SHP77 (cell line): Measurements from ENCODE around the gene NCEH1.
"Not testable (repeated sequence)": the region's sequence is repeated elsewhere in the genome, so short reads cannot be mapped to it uniquely, and the experiment has no call there.

Source experiments
- DNase-seq, 2 experiments: peaks; one replicate each; lab custom pipeline; 2025; lab: John Stamatoyannopoulos, UW

Gene NCEH1

DNA sequence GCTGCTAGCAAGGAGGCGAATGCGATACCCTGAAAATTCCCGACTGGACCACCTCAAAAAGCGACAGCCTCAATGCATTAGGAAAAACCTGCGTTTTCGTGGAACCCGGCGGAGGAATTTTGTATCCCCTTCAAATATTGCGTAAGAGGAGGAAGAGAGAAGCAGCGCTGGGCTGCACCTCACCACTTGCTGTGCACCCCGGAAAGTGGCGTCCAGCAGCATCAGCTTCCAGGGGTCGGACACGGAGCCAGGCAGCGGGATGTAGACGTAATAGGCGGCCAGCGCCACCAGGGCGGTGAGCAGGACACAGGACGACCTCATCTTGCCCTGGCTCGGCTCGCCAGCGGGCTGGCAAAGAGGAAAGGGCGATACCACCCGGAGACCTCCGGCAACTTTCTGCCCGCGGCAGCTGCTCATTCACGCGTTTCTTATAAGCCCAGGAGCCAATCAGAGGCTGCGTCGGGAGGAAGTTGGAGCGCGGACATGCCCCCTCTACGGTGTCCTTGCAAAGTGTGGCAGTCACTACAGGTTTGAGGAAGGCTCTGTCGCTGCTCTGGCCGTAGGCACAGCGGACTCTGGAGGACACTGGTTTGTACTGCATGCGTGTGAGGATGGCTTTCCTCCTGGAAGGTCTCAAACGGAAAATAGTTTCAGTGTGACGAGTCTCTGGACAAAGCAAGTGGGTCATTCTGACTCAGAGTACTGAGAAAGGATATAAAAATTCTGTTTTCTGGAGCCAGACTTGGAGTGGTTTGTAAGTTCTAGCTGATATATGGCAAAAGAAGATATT lies at the start of gene NCEH1:
TSS of gene NCEH1 (minus strand) at position 404 of the 790 bp plus-strand sequence. CDS start at position 321, 83 bp downstream.
- peak; percentile 96 to 98 for DNase-seq

DNA sequence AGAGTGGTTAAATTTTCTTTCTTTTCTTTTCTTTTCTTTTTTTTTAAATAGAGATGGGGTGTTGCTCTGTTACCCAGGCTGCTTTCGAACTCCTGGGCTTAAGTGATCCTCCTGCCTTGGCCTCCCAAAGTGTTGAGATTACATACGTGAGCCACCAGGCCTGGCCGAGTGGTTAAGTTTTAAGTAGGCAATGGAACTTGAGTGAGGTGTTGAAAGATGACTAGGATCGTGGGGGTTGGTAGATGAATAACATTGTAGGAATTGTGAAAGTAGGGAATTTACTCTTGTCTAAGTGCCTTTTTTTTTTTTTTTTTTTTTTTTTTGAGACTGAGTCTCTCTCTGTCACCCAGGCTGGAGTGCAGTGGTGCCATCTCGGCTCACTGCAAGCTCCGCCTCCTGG lies 49.5 kb upstream of the NCEH1 start:
- not testable (repeated sequence) for DNase-seq

- no peak for DNase-seq
Observed at GRCh38 chr3:172753125-172753524, 42.3 kb upstream of the NCEH1 start.

- DNase-seq, result no peak
Observed at GRCh38 chr3:172752651-172753050, 41.8 kb upstream of the NCEH1 start.

GRCh38 chr3:172751175-172751704 lies 40.4 kb upstream of the NCEH1 start:
- DNase-seq, result peak in 1 of 2 experiments; percentile 9

DNA sequence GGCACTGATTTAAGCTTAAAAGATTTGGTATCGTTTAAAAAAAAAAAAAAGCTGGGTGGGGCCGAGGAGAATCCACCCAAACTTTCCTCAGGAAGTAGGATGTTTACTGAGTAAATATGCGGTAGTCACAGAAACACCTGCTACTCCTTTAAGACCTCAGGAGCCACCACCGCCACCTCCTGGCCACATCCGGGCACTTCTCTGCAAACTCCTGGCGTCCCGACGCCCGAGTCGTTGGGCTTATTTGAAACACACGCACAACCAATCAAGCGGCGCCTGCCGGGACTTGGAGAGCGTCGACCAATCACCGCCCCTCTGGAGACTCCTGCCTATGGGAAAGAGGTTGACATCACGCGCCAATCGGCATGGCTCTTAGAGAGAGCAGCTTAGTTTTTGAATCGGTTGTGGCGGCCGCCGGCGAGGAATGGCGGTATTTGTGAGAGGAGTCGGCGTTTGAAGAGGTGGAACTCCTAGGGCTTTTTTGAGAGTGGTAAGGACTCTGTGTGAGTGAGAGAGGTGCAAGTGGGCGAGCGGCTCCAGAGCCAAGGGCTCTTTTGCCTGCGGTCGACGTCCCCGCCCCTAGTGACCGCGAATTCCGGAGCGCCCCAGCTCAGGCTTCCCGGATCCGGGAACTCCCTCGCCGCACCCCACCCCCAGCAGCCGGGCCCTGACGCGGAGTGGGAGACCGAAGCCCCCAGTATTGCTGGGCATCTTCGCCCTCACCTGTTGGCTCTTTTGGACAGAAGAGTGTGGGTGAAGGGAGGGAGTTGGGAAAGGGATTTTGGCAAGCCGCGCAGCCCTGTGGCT lies 39.7 kb upstream of the NCEH1 start, which contains the start of gene ECT2:
TSS of gene ECT2 (plus strand) at position 359 of the 807 bp plus-strand sequence. CDS start 3,805 bp downstream, outside the sequence.
- peak; percentile 99 for DNase-seq

DNA sequence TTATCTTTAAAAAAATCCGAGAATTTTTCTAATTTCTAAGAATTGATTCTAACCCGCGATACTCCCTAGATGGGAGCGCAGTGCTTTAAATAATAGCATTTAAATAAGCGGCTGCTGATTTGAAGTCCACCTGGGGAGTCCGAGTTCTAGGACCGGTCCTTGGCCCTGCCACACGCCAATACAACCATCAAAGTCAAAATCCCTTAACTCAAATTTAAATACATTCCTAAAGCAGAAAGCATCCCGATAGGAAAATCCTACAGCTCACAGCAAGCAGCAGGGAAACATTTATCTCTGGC lies 39.2 kb upstream of the NCEH1 start:
- no peak for DNase-seq

GRCh38 chr3:172749230-172749965 lies 38.5 kb upstream of the NCEH1 start:
- DNase-seq, result no peak

DNA sequence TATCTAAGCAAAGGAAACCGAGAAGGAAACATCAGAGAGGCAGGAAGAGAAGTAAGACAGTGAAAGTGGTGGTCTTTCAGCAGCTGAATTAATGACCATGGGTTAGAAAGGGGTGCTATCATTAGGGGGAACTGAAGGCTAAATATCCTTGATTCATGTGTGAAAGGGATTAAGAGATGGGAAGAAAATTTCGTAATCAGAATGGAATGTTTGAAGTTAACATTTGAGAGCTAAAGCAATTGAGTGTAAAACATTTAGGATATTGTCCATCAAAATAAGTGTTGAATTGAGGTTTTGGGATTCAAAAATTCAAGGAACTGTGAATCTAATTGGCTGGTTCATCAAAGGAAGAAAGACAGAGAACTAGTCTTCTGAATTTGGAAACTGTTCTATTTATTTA lies 35.6 kb upstream of the NCEH1 start:
- DNase-seq, result no peak

GRCh38 chr3:172739462-172739861 lies 28.6 kb upstream of the NCEH1 start:
- no peak for DNase-seq

- no peak for DNase-seq
Observed at GRCh38 chr3:172735014-172735413, 24.1 kb upstream of the NCEH1 start.

GRCh38 chr3:172726380-172726779 lies 15.5 kb upstream of the NCEH1 start:
- no peak for DNase-seq

GRCh38 chr3:172722536-172723040 lies 11.7 kb upstream of the NCEH1 start:
- DNase-seq, result not testable (repeated sequence)

- DNase-seq, result no peak
Observed at GRCh38 chr3:172717493-172718088, 6.7 kb upstream of the NCEH1 start.

- DNase-seq, result no peak
Observed at GRCh38 chr3:172716476-172716875, 5.6 kb upstream of the NCEH1 start.

DNA sequence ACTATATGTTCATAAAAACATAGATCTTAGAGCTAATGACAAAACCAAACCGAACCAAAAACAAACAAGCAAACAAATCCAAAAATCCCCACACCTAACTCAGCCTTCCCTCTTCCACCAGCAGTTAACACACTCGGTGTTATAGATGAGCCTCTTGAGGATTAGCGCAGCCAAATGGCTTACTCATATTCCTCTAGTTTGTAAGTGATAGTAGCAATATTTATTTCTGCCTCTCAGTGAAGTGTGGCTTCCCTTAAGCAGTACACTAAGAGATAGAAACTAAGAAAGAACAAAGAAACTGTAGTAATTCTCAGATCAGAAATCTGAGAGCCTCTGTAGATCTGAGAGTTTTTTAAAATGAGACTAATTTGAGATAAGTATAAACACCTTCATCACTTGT lies 2.4 kb upstream of the NCEH1 start:
- DNase-seq, result no peak

GRCh38 chr3:172711454-172711795 lies 558 bp upstream of the NCEH1 start:
- DNase-seq, result peak; percentile 13 to 32

DNA sequence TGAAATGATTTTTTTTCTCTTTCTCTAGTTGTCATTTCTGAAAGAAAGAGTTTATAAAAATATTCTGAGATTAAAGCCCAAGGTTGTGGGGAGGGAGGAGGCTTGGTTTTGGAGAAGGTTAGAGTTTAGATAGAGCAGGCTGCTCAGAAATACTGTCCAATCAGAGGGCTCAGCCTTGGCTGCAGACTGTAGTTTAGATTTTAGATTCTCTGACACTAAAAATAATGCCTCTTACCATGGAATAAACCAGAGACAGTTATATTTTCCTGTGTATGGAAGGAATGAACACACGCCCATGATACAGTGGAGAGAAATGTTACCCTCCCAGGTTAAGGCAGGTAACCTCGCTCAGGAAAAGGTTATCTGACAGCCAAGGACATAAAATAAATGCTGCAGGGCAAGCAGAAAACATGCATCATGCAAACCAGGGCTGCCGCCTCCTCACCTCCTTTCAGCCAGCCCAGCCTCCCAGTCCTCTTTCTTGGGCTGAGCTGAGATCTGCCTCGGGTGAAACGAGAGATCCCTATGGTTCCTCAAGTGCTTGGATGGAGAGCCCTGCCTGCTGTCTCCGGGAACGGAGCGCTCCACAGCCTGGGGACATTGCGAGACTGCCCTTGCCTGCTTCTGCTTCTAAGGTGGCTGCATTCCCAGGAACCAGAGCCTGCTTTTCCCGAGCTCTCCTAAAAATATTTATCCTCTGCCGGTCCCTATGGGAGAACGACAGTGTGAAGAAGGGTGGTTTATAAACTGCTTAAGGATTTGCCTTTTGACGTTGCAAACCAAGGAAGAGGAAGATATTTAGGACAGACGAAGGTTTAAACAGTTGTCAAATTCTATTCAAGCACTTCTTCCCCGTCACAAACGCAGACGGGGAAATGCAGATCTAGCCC lies 848 bp downstream of the NCEH1 start:
- peak in 1 of 2 experiments; percentile 21 for DNase-seq

DNA sequence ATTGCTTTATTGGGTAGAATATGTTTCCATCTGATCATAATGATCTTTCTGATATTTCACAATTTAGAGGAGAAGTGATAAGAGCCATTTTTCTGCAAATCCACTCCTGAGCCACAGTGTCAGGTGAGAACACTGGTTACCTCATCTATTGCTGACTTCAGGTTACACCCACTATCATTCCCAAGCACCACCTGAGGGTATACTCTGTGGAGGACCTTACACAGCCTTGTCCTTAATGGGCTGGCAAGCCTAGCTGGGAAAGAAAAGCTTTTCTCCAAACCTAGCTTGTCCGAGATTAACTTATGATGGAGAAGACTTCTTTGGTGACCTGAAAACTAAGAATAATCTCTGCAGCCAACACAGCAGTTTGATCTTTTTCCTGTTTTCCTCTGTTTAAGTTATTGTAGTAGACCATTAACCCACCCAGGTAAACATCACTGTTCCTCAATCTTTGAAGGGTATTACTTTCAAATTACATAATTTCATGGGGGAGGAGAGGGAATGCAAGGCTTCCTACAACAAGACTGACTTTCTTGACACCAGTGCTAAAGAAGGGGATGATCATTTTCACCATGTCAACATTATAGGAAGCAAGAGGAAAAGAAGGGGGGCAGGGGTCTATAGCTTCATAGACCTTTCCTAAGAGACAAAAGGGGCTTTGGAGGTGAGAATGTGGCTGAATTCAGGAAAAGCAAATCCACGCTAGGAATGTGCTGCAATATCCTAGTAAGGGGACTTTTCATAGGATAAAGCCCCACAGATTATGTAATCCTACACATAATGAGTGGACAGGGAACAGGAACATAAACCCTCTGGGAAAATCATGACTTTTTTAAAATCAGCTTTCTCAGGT lies 1.7 kb downstream of the NCEH1 start:
- no peak for DNase-seq

- no peak for DNase-seq
Observed at GRCh38 chr3:172707967-172708366, 2.9 kb downstream of the NCEH1 start.
